Mesenchymal stem cell (in vitro differentiated cells and primary cell): Measurements from ENCODE around the gene EFCAB6.

Experiments used
- DNase-seq: peaks from one replicate; pipeline ENCODE4 v3.0.0-alpha.2; 2013
- H2AFZ ChIP-seq: one replicate; pipeline ENCODE4 v1.6.1; 2013; ENCODE audit warnings: low read depth, mild to moderate bottlenecking, control low read depth, inconsistent platforms, low read length, moderate library complexity
- H2AK5ac ChIP-seq: 2 replicates; pipeline ENCODE4 v1.6.1; 2013; ENCODE audit warnings: low read length, moderate library complexity, mild to moderate bottlenecking, inconsistent platforms; ENCODE audit not compliant: severe bottlenecking
- H2BK120ac ChIP-seq: one replicate; pipeline ENCODE4 v1.6.1; 2013; ENCODE audit warnings: low read depth, mild to moderate bottlenecking, inconsistent platforms, low read length, moderate library complexity
- H2BK12ac ChIP-seq, 2 experiments: one replicate each; pipeline ENCODE4 v1.6.1; 2013; ENCODE audit warnings: inconsistent platforms in 2 of 2, low read length in 2 of 2, mild to moderate bottlenecking in 2 of 2, moderate library complexity in 2 of 2, control low read depth in 1 of 2
- H2BK15ac ChIP-seq: one replicate; pipeline ENCODE4 v1.6.1; 2013; ENCODE audit warnings: mild to moderate bottlenecking, low read depth, inconsistent platforms; ENCODE audit not compliant: poor library complexity, severe bottlenecking
- H2BK5ac ChIP-seq: 2 replicates; pipeline ENCODE4 v1.6.1; 2013; ENCODE audit warnings: low read depth, mild to moderate bottlenecking, low read length, control low read depth, inconsistent platforms; ENCODE audit not compliant: poor library complexity, severe bottlenecking
- H3K14ac ChIP-seq, 2 experiments: one replicate each; pipeline ENCODE4 v1.6.1; 2013; ENCODE audit warnings: inconsistent platforms in 2 of 2, low read length in 2 of 2, control low read depth in 1 of 2, mild to moderate bottlenecking in 1 of 2, moderate library complexity in 1 of 2
- H3K18ac ChIP-seq, 2 experiments: one replicate each; pipeline ENCODE4 v1.6.1; 2013; ENCODE audit warnings: inconsistent platforms in 2 of 2, low read length in 2 of 2, control low read depth in 1 of 2, low read depth in 1 of 2, mild to moderate bottlenecking in 1 of 2
- H3K23ac ChIP-seq, 2 experiments: one replicate each; pipeline ENCODE4 v1.6.1; 2013; ENCODE audit warnings: inconsistent platforms in 2 of 2, low read length in 2 of 2, mild to moderate bottlenecking in 2 of 2, moderate library complexity in 2 of 2, control low read depth in 1 of 2
- H3K27ac ChIP-seq: 2 replicates; pipeline ENCODE4 v1.5.1; 2013; ENCODE audit warnings: mild to moderate bottlenecking, moderate library complexity, low read length, control low read depth, inconsistent platforms; ENCODE audit not compliant: poor library complexity, severe bottlenecking
- H3K27me3 ChIP-seq, 2 experiments: 2 replicates each; pipeline versions ENCODE4 v1.6.1 to v1.7.0; 2013; ENCODE audit warnings: low read length in 2 of 2, mild to moderate bottlenecking in 2 of 2, moderate library complexity in 2 of 2, control low read depth in 1 of 2, inconsistent platforms in 1 of 2; ENCODE audit not compliant: control insufficient read depth in 1 of 2, insufficient read depth in 1 of 2
- H3K36me3 ChIP-seq, 2 experiments: 2 replicates each; pipeline versions ENCODE4 v1.6.1 to v1.7.0; 2013; ENCODE audit warnings: low read length in 2 of 2, control low read depth in 1 of 2, inconsistent platforms in 1 of 2, low read depth in 1 of 2, mild to moderate bottlenecking in 1 of 2; ENCODE audit not compliant: insufficient read depth in 2 of 2, control insufficient read depth in 1 of 2
- H3K4ac ChIP-seq, 2 experiments: one replicate each; pipeline ENCODE4 v1.6.1; 2013; ENCODE audit warnings: inconsistent platforms in 2 of 2, low read length in 2 of 2, mild to moderate bottlenecking in 2 of 2, moderate library complexity in 2 of 2, control low read depth in 1 of 2, low read depth in 1 of 2
- H3K4me1 ChIP-seq: 2 replicates; pipeline ENCODE4 v1.6.1; 2013; ENCODE audit warnings: low read depth, low read length, control low read depth; ENCODE audit not compliant: control insufficient read depth, insufficient read depth
- H3K4me2 ChIP-seq: 2 replicates; pipeline ENCODE4 v1.6.1; 2013; ENCODE audit warnings: low read length, mild to moderate bottlenecking, inconsistent platforms; ENCODE audit not compliant: poor library complexity, severe bottlenecking
- H3K4me3 ChIP-seq, 2 experiments: 2 replicates each; pipeline versions ENCODE4 v1.5.1 to v1.7.0; 2013; ENCODE audit warnings: low read length in 2 of 2, mild to moderate bottlenecking in 2 of 2, control low read depth in 1 of 2, low read depth in 1 of 2; ENCODE audit not compliant: insufficient read depth in 1 of 2
- H3K79me1 ChIP-seq: replicated peaks from 2 replicates; pipeline ENCODE4 v1.6.1; 2013; ENCODE audit warnings: mild to moderate bottlenecking, control low read depth, low read length, inconsistent platforms; ENCODE audit not compliant: poor library complexity, severe bottlenecking
- H3K9ac ChIP-seq: 2 replicates; pipeline ENCODE4 v1.7.0; 2013; ENCODE audit warnings: mild to moderate bottlenecking, low read length, moderate library complexity
- H3K9me3 ChIP-seq: 2 replicates; pipeline ENCODE4 v1.7.0; 2013; ENCODE audit warnings: mild to moderate bottlenecking, low read length; ENCODE audit not compliant: control insufficient read depth
- H4K8ac ChIP-seq: one replicate; pipeline ENCODE4 v1.6.1; 2013; ENCODE audit warnings: inconsistent platforms, mild to moderate bottlenecking, low read length, moderate library complexity
- H4K91ac ChIP-seq: one replicate; pipeline ENCODE4 v1.6.1; 2013; ENCODE audit warnings: mild to moderate bottlenecking, low read length, inconsistent platforms
- WGBS: methylation state at CpG from one replicate; pipeline ENCODE4 v1.1.7; 2013; ENCODE audit warnings: mixed read lengths; 5-methylcytosine and 5-hydroxymethylcytosine counted together

EFCAB6 gene

GRCh38 chr22:43827926-43828724 lies 16.0 kb upstream of the EFCAB6 start:
- Histone ChIP-seq H3K36me3 (peaks cover 0 to 2% of the 10 kb centered on the region in 2 experiments), H3K18ac (no peak overlapping the region)

GRCh38 chr22:43827003-43827735 lies 15.1 kb upstream of the EFCAB6 start:
- H3K14ac ChIP-seq: no peak overlapping the region
- H3K9ac ChIP-seq: peak overlapping the region; percentile 76
- no peak overlapping the region for H3K4ac ChIP-seq
- H2BK12ac ChIP-seq: no peak overlapping the region
- peaks cover 0 to 2% of the 10 kb centered on the region in 2 experiments for H3K36me3 ChIP-seq
- peaks cover 44% of the 10 kb centered on the region for H3K4me1 ChIP-seq
- peak overlapping the region in 1 of 2 experiments; percentile 38 for H3K4me3 ChIP-seq
- DNase-seq: no peak
- H3K27ac ChIP-seq: peak overlapping the region; percentile 57
- H4K8ac ChIP-seq: no peak overlapping the region
- no peak overlapping the region for H2AFZ ChIP-seq
- no peak overlapping the region for H2BK5ac ChIP-seq
- no peak overlapping the region for H3K23ac ChIP-seq
- 72% methylated on average over 11 of the region's 13 CpGs for WGBS
- no peaks in the 10 kb centered on the region for H3K79me1 ChIP-seq
- peak overlapping the region; percentile 24 for H2AK5ac ChIP-seq
- H4K91ac ChIP-seq: no peak overlapping the region
- no peak overlapping the region for H2BK15ac ChIP-seq
- no peaks in the 10 kb centered on the region for H3K9me3 ChIP-seq
- H2BK120ac ChIP-seq: no peak overlapping the region
- no peak overlapping the region for H3K18ac ChIP-seq
- peak overlapping the region; percentile 5 for H3K4me2 ChIP-seq
- peaks cover 5 to 18% of the 10 kb centered on the region in 2 experiments for H3K27me3 ChIP-seq

More at GRCh38 chr22:43827926-43828724, 16.0 kb upstream of the EFCAB6 start:
- Histone ChIP-seq H3K14ac (no peak overlapping the region), H2AK5ac (peak overlapping the region; percentile 21), H2BK12ac (no peak overlapping the region), H2BK5ac (no peak overlapping the region), H3K27me3 (peaks cover 5 to 12% of the 10 kb centered on the region in 2 experiments), H4K8ac (no peak overlapping the region), H3K9ac (peak overlapping the region; percentile 72), H3K27ac (no peak overlapping the region), H3K9me3 (no peaks in the 10 kb centered on the region), H4K91ac (no peak overlapping the region), H2BK120ac (no peak overlapping the region), H3K23ac (no peak overlapping the region), H2BK15ac (no peak overlapping the region), H3K4me2 (no peak overlapping the region), H3K79me1 (no peaks in the 10 kb centered on the region), H3K4me1 (peaks cover 40% of the 10 kb centered on the region), H3K4ac (no peak overlapping the region), H2AFZ (no peak overlapping the region), H3K4me3 (no peak overlapping the region)
- DNase-seq: no peak
- 89% methylated on average over 16 of the region's 16 CpGs for WGBS

- no peak overlapping the region for H2BK15ac ChIP-seq
Measured at GRCh38 chr22:43826142-43827002, 14.3 kb upstream of the EFCAB6 start.

More at GRCh38 chr22:43826142-43827002, 14.3 kb upstream of the EFCAB6 start:
- Histone ChIP-seq H3K14ac (no peak overlapping the region), H2BK120ac (no peak overlapping the region), H4K8ac (no peak overlapping the region), H3K36me3 (peaks cover 0 to 2% of the 10 kb centered on the region in 2 experiments), H3K4me2 (peak overlapping the region; percentile 5), H2AK5ac (peak overlapping the region; percentile 35), H3K23ac (no peak overlapping the region), H3K9ac (peak overlapping the region; percentile 76), H3K27me3 (peaks cover 5 to 25% of the 10 kb centered on the region in 2 experiments), H2AFZ (no peak overlapping the region), H2BK12ac (no peak overlapping the region), H3K4me1 (peaks cover 45% of the 10 kb centered on the region), H3K18ac (no peak overlapping the region), H3K9me3 (no peaks in the 10 kb centered on the region), H3K4ac (no peak overlapping the region), H4K91ac (no peak overlapping the region), H3K4me3 (peak overlapping the region in 1 of 2 experiments; percentile 38), H3K79me1 (no peaks in the 10 kb centered on the region), H3K27ac (peak overlapping the region; percentile 57), H2BK5ac (no peak overlapping the region)
- DNase-seq: peak; percentile 31
- WGBS: 72% methylated on average over 16 of the region's 16 CpGs
